Measurements from ENCODE around the gene ANKRD13D. TPM values are rescaled to one million over a fixed set of nuclear protein-coding genes. Genes with fewer than 3 reads are reported as not detected.

The ANKRD13D gene
- polyA plus RNA-seq, 1 experiment, result 14.4 TPM

DNA sequence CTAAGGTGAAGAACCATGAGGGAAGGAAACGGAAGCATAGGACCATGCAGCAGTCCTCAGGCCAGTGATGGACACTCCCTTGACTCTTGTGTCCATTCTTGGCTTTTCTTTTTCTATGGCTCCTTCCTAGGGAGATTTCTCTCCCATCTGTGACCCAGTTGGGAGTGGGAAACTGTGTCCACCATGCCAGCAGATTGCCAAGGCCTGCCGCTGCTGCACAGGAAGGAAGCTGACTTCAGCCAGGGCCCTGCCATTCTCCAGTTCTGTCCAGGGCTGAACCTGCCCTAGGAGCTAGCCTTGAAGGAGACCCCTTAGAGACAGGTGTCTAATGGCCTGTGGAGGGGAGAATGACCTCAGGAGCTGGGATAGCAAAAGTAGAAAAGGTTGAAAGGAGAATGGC, 31.6 kb downstream of the ANKRD13D start:
- H3K4me3 ChIP-seq (ENCODE audit: low read depth, low read length), result no peak overlapping the region
- POLR2A ChIA-PET, result interaction anchor here (0.6 to 1.1 kb wide), 2 partner anchors 31 to 43 kb away, joined by 3 read pairs; partner anchors contain the start of gene ANKRD13D
- TF ChIP-seq, protein P1, sequence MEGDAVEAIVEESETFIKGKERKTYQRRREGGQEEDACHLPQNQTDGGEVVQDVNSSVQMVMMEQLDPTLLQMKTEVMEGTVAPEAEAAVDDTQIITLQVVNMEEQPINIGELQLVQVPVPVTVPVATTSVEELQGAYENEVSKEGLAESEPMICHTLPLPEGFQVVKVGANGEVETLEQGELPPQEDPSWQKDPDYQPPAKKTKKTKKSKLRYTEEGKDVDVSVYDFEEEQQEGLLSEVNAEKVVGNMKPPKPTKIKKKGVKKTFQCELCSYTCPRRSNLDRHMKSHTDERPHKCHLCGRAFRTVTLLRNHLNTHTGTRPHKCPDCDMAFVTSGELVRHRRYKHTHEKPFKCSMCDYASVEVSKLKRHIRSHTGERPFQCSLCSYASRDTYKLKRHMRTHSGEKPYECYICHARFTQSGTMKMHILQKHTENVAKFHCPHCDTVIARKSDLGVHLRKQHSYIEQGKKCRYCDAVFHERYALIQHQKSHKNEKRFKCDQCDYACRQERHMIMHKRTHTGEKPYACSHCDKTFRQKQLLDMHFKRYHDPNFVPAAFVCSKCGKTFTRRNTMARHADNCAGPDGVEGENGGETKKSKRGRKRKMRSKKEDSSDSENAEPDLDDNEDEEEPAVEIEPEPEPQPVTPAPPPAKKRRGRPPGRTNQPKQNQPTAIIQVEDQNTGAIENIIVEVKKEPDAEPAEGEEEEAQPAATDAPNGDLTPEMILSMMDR (IDR thresholded peaks at IDR 0.05; ENCODE audit: low read depth, low read length), result no peak
- no peaks in the 10 kb centered on the region for H3K27me3 ChIP-seq (ENCODE audit: control insufficient read depth, insufficient read depth, low read length)
- no peak for DNase-seq (ENCODE audit: low read depth, low spot score)
- CTCF ChIA-PET, result interaction anchor here (0.6 to 5.1 kb wide), 7 partner anchors 25 to 66 kb away, joined by 3 to 71 read pairs (median 9); no protein-coding TSS in a partner anchor
- no peaks in the 10 kb centered on the region; the same call in 1 of the 2 replicates for H3K9me3 ChIP-seq (ENCODE audit: control insufficient read depth, insufficient read depth, low read length)
- H3K27ac ChIP-seq (ENCODE audit: low read depth, low read length), result no peak overlapping the region

DNA sequence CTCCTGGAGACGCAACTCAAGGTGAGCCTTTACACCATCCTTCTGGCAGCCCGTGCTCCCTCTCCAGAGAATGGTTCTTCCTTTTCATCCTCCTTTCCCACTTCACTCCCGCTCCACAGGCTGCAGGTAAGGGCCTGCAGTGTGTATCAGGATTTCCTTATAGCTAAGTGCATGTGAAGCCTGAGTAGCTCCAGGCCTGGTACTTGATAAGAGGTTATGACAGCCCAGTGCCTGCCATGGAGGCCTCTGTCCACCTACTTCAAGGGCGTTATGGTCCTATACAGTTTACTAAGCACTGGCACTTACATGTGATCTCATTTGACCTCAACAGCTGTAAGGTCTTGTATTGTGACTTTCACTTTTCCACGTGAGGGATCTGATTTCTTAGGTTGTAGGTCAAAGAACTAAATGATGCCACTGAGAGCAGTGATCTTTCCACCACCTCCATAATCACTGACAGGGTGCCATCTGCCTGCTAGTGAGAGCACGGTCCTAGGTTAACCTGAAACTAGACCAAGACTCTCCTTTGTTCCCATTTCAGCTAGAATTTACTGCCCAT, 32.3 kb downstream of the ANKRD13D start:
- H3K27ac ChIP-seq (ENCODE audit: low read depth, low read length), result no peak overlapping the region
- no peaks in the 10 kb centered on the region; the same call in 1 of the 2 replicates for H3K9me3 ChIP-seq (ENCODE audit: control insufficient read depth, insufficient read depth, low read length)
- DNase-seq (ENCODE audit: low read depth, low spot score), result no peak
- H3K4me3 ChIP-seq (ENCODE audit: low read depth, low read length), result no peak overlapping the region
- ChIA-PET POLR2A (interaction anchor here (0.6 kb wide), 1 partner anchor 43 kb away, joined by 3 read pairs; no protein-coding TSS in a partner anchor), CTCF (interaction anchor here (1.1 to 5.1 kb wide), 4 partner anchors 30 to 60 kb away, joined by 4 to 71 read pairs (median 14); no protein-coding TSS in a partner anchor)
- H3K27me3 ChIP-seq (ENCODE audit: control insufficient read depth, insufficient read depth, low read length), result no peaks in the 10 kb centered on the region
- TF ChIP-seq, protein P1 (IDR thresholded peaks at IDR 0.05; ENCODE audit: low read depth, low read length), result no peak

DNA sequence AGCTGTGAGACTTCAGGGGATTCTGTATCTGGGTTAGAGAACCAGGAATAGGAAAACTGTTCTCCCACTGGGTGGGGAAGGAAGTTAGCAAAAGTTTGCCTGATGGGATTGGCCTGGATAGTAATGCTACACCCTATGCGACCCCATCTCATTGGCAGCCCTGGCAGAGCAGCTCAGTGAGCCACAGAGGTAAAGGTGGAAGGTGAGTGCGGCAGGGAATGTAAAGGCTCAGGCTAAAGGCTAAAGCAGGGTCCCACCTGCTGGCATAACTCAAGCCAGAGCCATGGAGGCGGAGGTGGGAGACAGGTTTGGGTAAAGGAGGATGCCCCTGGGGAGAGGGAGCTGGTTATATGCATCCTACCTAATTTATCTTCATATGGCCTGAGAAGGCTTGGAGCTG, 32.9 kb downstream of the ANKRD13D start:
- CTCF ChIA-PET, result interaction anchor here (0.5 to 3.1 kb wide), 4 partner anchors 29 to 61 kb away, joined by 4 to 16 read pairs (median 6); no protein-coding TSS in a partner anchor
- TF ChIP-seq, protein P1 (IDR thresholded peaks at IDR 0.05; ENCODE audit: low read depth, low read length), result no peak
- no peak for DNase-seq (ENCODE audit: low read depth, low spot score)
- POLR2A ChIA-PET, result no interaction called here
- Histone ChIP-seq H3K9me3 (ENCODE audit: control insufficient read depth, insufficient read depth, low read length) (no peaks in the 10 kb centered on the region; the same call in 1 of the 2 replicates), H3K4me3 (ENCODE audit: low read depth, low read length) (no peak overlapping the region), H3K27me3 (ENCODE audit: control insufficient read depth, insufficient read depth, low read length) (no peaks in the 10 kb centered on the region), H3K27ac (ENCODE audit: low read depth, low read length) (no peak overlapping the region)

DNA sequence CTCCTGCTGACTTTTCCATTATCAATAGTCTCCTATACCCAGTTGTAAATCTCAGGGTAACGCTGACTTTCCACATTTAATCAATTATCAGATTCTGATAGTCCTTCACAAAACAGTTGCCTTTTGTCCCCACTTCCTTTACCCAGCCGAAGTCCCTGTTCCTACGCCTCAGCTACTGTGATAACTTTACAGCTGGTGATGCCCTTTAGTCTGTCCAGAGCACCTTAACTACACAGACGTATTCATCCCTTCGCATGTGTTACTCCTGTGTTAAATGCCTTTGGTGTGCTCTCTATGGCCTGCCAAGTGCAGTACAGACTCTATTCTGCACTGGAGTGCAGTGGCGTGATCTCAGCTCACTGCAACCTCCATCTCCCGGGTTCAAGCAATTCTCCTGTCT, 34.4 kb downstream of the ANKRD13D start:
- H3K4me3 ChIP-seq (ENCODE audit: low read depth, low read length), result no peak overlapping the region
- ChIA-PET POLR2A (no interaction called here), CTCF (interaction anchor here (1.1 to 3.1 kb wide), 5 partner anchors 22 to 59 kb away, joined by 3 to 16 read pairs (median 4); no protein-coding TSS in a partner anchor)
- H3K27ac ChIP-seq (ENCODE audit: low read depth, low read length), result no peak overlapping the region
- no peaks in the 10 kb centered on the region for H3K27me3 ChIP-seq (ENCODE audit: control insufficient read depth, insufficient read depth, low read length)
- DNase-seq (ENCODE audit: low read depth, low spot score), result no peak
- TF ChIP-seq, protein P1 (IDR thresholded peaks at IDR 0.05; ENCODE audit: low read depth, low read length), result no peak
- no peaks in the 10 kb centered on the region for H3K9me3 ChIP-seq (ENCODE audit: control insufficient read depth, insufficient read depth, low read length)

DNA sequence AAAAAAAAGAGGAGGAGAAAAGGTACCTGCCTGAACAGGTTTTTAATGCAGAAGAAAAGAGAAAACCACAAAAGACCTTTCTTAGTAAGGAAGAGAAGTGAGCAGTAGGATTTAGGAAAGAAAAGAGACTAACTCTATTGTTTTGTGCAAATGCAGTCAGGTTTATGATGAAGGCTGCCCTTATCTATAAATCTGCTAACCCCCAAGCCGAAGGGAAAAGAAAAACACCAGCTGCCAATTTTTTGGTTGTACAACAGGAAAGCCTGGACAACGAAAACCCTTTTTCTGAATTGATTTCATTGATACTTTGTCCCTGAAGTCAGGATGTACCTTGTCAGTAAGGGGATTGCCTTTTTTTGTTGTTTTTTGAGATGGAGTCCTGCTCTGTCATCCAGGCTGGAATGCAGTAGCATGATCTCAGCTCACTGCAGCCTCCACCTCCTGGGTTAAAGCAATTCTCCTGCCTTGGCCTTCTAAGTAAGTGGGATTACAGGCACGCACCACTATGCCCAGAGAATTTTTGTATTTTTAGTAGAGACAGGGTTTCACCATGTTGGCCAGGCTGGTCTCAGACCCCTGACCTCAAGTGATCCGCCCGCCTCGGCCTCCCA, 43.1 kb downstream of the ANKRD13D start:
- Histone ChIP-seq H3K27ac (ENCODE audit: low read depth, low read length) (no peak overlapping the region), H3K27me3 (ENCODE audit: control insufficient read depth, insufficient read depth, low read length) (no peaks in the 10 kb centered on the region), H3K9me3 (ENCODE audit: control insufficient read depth, insufficient read depth, low read length) (no peaks in the 10 kb centered on the region), H3K4me3 (ENCODE audit: low read depth, low read length) (no peak overlapping the region)
- no peak for DNase-seq (ENCODE audit: low read depth, low spot score)
- POLR2A ChIA-PET, result interaction anchor here (0.7 kb wide), 1 partner anchor 13 kb away, joined by 8 read pairs; no protein-coding TSS in a partner anchor
- CTCF ChIA-PET, result interaction anchor here (0.6 to 3.5 kb wide), 3 partner anchors 15 to 44 kb away, joined by 6 to 17 read pairs (median 9); no protein-coding TSS in a partner anchor
- TF ChIP-seq, protein P1 (IDR thresholded peaks at IDR 0.05; ENCODE audit: low read depth, low read length), result no peak

All from AG04450 (cell line).